Neural progenitor cell (in vitro differentiated cells): Measurements from ENCODE around the gene RPTOR. TPM values are rescaled to one million over a fixed set of nuclear protein-coding genes. Genes with fewer than 3 reads are reported as not detected.

ENCODE experiments used
- DNase-seq: peaks from one replicate; pipeline ENCODE4 v3.0.0-alpha.2; 2016; ENCODE audit warnings: low spot score
- H2AFZ ChIP-seq: fragments of 200-600 bp; sonication (generic); replicated peaks from 2 replicates; pipeline ENCODE4 v1.6.1; 2016; ENCODE audit warnings: antibody characterized with exemption
- H3F3A ChIP-seq: fragments of 200-600 bp; sonication (generic); 2 replicates; pipeline ENCODE4 v1.6.1; 2016; ENCODE audit warnings: antibody characterized with exemption, low read depth
- H3K27ac ChIP-seq: fragments of 200-600 bp; sonication (generic); 2 replicates; pipeline ENCODE4 v1.5.1; 2016; ENCODE audit warnings: mild to moderate bottlenecking
- H3K27me3 ChIP-seq: fragments of 200-600 bp; sonication (generic); 2 replicates; pipeline ENCODE4 v1.6.1; 2016; ENCODE audit warnings: mild to moderate bottlenecking, moderate library complexity
- H3K36me3 ChIP-seq: fragments of 200-600 bp; sonication (generic); 2 replicates; pipeline ENCODE4 v1.5.1; 2016
- H3K4me1 ChIP-seq: fragments of 200-600 bp; sonication (generic); 2 replicates; pipeline ENCODE4 v1.6.1; 2016; ENCODE audit warnings: mixed run types
- H3K4me2 ChIP-seq: fragments of 200-600 bp; sonication (generic); 2 replicates; pipeline ENCODE4 v1.6.1; 2016
- H3K4me3 ChIP-seq: fragments of 200-600 bp; sonication (generic); 2 replicates; pipeline ENCODE4 v1.5.1; 2016
- H3K79me2 ChIP-seq: fragments of 200-600 bp; sonication (generic); 2 replicates; pipeline ENCODE4 v1.6.1; 2016; ENCODE audit warnings: low read depth
- H3K9ac ChIP-seq: fragments of 200-600 bp; sonication (generic); 2 replicates; pipeline ENCODE4 v1.6.1; 2016
- H3K9me3 ChIP-seq: fragments of 200-600 bp; sonication (generic); 2 replicates; pipeline ENCODE4 v1.5.1; 2016; ENCODE audit warnings: low read depth
- H4K20me1 ChIP-seq: fragments of 200-600 bp; sonication (generic); 2 replicates; pipeline ENCODE4 v1.6.1; 2016; ENCODE audit warnings: low read depth
- H3K27ac Mint-ChIP-seq: 3 replicates; pipeline ENCODE4 v1.8.0; 2021; ENCODE audit warnings: mixed read lengths
- H3K27me3 Mint-ChIP-seq: 2 replicates; pipeline ENCODE4 v1.8.0; 2022; ENCODE audit warnings: low read depth, mild to moderate bottlenecking, inconsistent platforms, moderate library complexity, mixed read lengths; ENCODE audit not compliant: insufficient read depth
- H3K36me3 Mint-ChIP-seq: 3 replicates; pipeline ENCODE4 v1.8.0; 2021; ENCODE audit warnings: mixed read lengths
- H3K4me1 Mint-ChIP-seq: 3 replicates; pipeline ENCODE4 v1.8.0; 2021; ENCODE audit warnings: mixed read lengths
- H3K4me3 Mint-ChIP-seq: 3 replicates; pipeline ENCODE4 v1.8.0; 2021; ENCODE audit warnings: mild to moderate bottlenecking, moderate library complexity, mixed read lengths
- H3K9me3 Mint-ChIP-seq: 3 replicates; pipeline ENCODE4 v1.8.0; 2020; ENCODE audit warnings: mixed read lengths
- EZH2 ChIP-seq: fragments of 200-600 bp; sonication (generic); IDR thresholded peaks from 2 replicates; pipeline ENCODE4 v1.6.1; 2017; ENCODE audit warnings: antibody characterized with exemption, mild to moderate bottlenecking, moderate library complexity
- EZH2phosphoT487 ChIP-seq: fragments of 200-600 bp; sonication (generic); IDR thresholded peaks from 2 replicates; pipeline ENCODE4 v1.6.1; 2017; ENCODE audit warnings: antibody characterized with exemption
- total RNA-seq: library from RNA; depleted of rRNA; stranded (reverse); fragments of >200 nt; gene quantifications from 2 replicates; pipeline ENCODE4 v1.2.3, GENCODE V29; 2015; ENCODE audit warnings: low replicate concordance
- TF ChIP-seq, protein P1 (sequence below): fragments of 200-600 bp; sonication (generic); IDR thresholded peaks from 2 replicates; pipeline ENCODE4 v1.5.1; 2017; ENCODE audit warnings: antibody characterized with exemption, mild to moderate bottlenecking

RPTOR gene
- total RNA-seq, 1 donor from 2014 or later: 7.4 TPM

GRCh38 chr17:80890196-80890920 is 345.7 kb downstream of the RPTOR start:
- Histone ChIP-seq H4K20me1 (no peaks in the 10 kb centered on the region), H3K9ac (no peak overlapping the region)

GRCh38 chr17:80890921-80891396 is 346.3 kb downstream of the RPTOR start:
- Mint-ChIP-seq H3K4me3 (no peak overlapping the region), H3K4me1 (peaks cover 28% of the 10 kb centered on the region), H3K36me3 (peaks cover 9% of the 10 kb centered on the region), H3K27ac (peak overlapping the region; percentile 54), H3K27me3 (peaks cover 3% of the 10 kb centered on the region), H3K9me3 (no peaks in the 10 kb centered on the region)
- H3K4me1 ChIP-seq: no peaks in the 10 kb centered on the region
- H3K9ac ChIP-seq: no peak overlapping the region
- H3F3A ChIP-seq: no peaks in the 10 kb centered on the region
- H2AFZ ChIP-seq: no peak overlapping the region
- no peak overlapping the region for H3K4me3 ChIP-seq
- no peaks in the 10 kb centered on the region for H4K20me1 ChIP-seq
- no peaks in the 10 kb centered on the region for H3K79me2 ChIP-seq
- TF ChIP-seq, protein P1, sequence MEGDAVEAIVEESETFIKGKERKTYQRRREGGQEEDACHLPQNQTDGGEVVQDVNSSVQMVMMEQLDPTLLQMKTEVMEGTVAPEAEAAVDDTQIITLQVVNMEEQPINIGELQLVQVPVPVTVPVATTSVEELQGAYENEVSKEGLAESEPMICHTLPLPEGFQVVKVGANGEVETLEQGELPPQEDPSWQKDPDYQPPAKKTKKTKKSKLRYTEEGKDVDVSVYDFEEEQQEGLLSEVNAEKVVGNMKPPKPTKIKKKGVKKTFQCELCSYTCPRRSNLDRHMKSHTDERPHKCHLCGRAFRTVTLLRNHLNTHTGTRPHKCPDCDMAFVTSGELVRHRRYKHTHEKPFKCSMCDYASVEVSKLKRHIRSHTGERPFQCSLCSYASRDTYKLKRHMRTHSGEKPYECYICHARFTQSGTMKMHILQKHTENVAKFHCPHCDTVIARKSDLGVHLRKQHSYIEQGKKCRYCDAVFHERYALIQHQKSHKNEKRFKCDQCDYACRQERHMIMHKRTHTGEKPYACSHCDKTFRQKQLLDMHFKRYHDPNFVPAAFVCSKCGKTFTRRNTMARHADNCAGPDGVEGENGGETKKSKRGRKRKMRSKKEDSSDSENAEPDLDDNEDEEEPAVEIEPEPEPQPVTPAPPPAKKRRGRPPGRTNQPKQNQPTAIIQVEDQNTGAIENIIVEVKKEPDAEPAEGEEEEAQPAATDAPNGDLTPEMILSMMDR: no peak
- TF ChIP-seq EZH2phosphoT487 (no peak), EZH2 (no peak)
- no peaks in the 10 kb centered on the region for H3K36me3 ChIP-seq
- DNase-seq: no peak
- no peaks in the 10 kb centered on the region for H3K27me3 ChIP-seq
- no peak overlapping the region for H3K27ac ChIP-seq
- no peak overlapping the region for H3K4me2 ChIP-seq
- H3K9me3 ChIP-seq: no peaks in the 10 kb centered on the region

More at GRCh38 chr17:80890196-80890920, 345.7 kb downstream of the RPTOR start:
- H3K4me1 ChIP-seq: no peaks in the 10 kb centered on the region
- no peaks in the 10 kb centered on the region for H3K9me3 ChIP-seq
- Mint-ChIP-seq H3K27ac (peak overlapping the region; percentile 54), H3K9me3 (no peaks in the 10 kb centered on the region), H3K27me3 (peaks cover 3% of the 10 kb centered on the region), H3K4me3 (no peak overlapping the region), H3K4me1 (peaks cover 28% of the 10 kb centered on the region), H3K36me3 (peaks cover 7% of the 10 kb centered on the region)
- H3K4me3 ChIP-seq: no peak overlapping the region
- no peak overlapping the region for H2AFZ ChIP-seq
- H3K27me3 ChIP-seq: no peaks in the 10 kb centered on the region
- H3K79me2 ChIP-seq: no peaks in the 10 kb centered on the region
- no peak for DNase-seq
- H3F3A ChIP-seq: no peaks in the 10 kb centered on the region
- no peak overlapping the region for H3K27ac ChIP-seq
- no peaks in the 10 kb centered on the region for H3K36me3 ChIP-seq
- no peak for TF ChIP-seq EZH2
- TF ChIP-seq, protein P1: no peak
- no peak for TF ChIP-seq EZH2phosphoT487
- H3K4me2 ChIP-seq: no peak overlapping the region

- H3F3A ChIP-seq: no peaks in the 10 kb centered on the region
- H3K27ac ChIP-seq: no peak overlapping the region
- H3K4me3 Mint-ChIP-seq: peak overlapping the region; percentile 5
- no peak overlapping the region for H3K4me2 ChIP-seq
- H2AFZ ChIP-seq: no peak overlapping the region
- DNase-seq: no peak
- H3K9me3 ChIP-seq: no peaks in the 10 kb centered on the region
- peaks cover 28% of the 10 kb centered on the region for H3K4me1 Mint-ChIP-seq
- no peaks in the 10 kb centered on the region for H4K20me1 ChIP-seq
- no peaks in the 10 kb centered on the region for H3K9me3 Mint-ChIP-seq
- no peak overlapping the region for H3K9ac ChIP-seq
- H3K4me1 ChIP-seq: no peaks in the 10 kb centered on the region
- H3K27ac Mint-ChIP-seq: peak overlapping the region; percentile 14
- no peaks in the 10 kb centered on the region for H3K27me3 ChIP-seq
- H3K36me3 ChIP-seq: no peaks in the 10 kb centered on the region
- TF ChIP-seq EZH2phosphoT487 (no peak), EZH2 (no peak)
- TF ChIP-seq, protein P1: no peak
- H3K79me2 ChIP-seq: no peaks in the 10 kb centered on the region
- no peak overlapping the region for H3K4me3 ChIP-seq
- peaks cover 3% of the 10 kb centered on the region for H3K27me3 Mint-ChIP-seq
- H3K36me3 Mint-ChIP-seq: peaks cover 9% of the 10 kb centered on the region
Observed at GRCh38 chr17:80891397-80892018, 346.9 kb downstream of the RPTOR start.
